PC-3 (cell line): ENCODE measurements around the gene ACOT11. TPM values are rescaled to one million over a fixed set of nuclear protein-coding genes. Genes with fewer than 3 reads are reported as not detected.
A peak's percentile ranks its signal among the peaks of the same experiment; 100 is the strongest.

Source experiments
- ATAC-seq: fragments of 200-7000 bp; cut with Tn5 transposase; 2 replicates; pipeline ENCODE4 v1.9.1; 2020; ENCODE audit warnings: mild to moderate bottlenecking, moderate library complexity
- BruUV-seq: library from RNA; stranded (reverse); fragments of 400-500 nt; replicated peaks from 2 replicates; lab custom pipeline; 2021; lab: Mats Ljungman, UMichigan
- CTCF ChIA-PET: fragments of 300-600 bp; sonication (Branson Sonifier 250); formaldehyde crosslinking; loops from one replicate; lab custom pipeline; 2022; ENCODE audit warnings: antibody characterized with exemption; lab: Charles Lee
- POLR2A ChIA-PET: fragments of 300-600 bp; sonication (Branson Sonifier 250); formaldehyde crosslinking; loops from one replicate; lab custom pipeline; 2022; ENCODE audit warnings: antibody characterized with exemption; ENCODE audit not compliant: unreplicated experiment; lab: Charles Lee
- DNase-seq: peaks from one replicate; pipeline ENCODE4 v3.0.0-alpha.2; 2015
- H2AFZ ChIP-seq: fragments of 300-600 bp; sonication (generic); 2 replicates; pipeline ENCODE4 v1.6.0; 2016; ENCODE audit warnings: antibody characterized with exemption, low read length
- H3F3A ChIP-seq: fragments of 300-600 bp; sonication (generic); one replicate; pipeline ENCODE4 v1.6.0; 2017; ENCODE audit warnings: antibody characterized with exemption, low read length, control low read depth, mild to moderate bottlenecking; ENCODE audit not compliant: unreplicated experiment
- H3K27ac ChIP-seq: fragments of 300-600 bp; sonication (generic); 2 replicates; pipeline ENCODE4 v1.5.1; 2016; ENCODE audit warnings: mild to moderate bottlenecking, low read length
- H3K27me3 ChIP-seq: fragments of 300-600 bp; sonication (generic); 2 replicates; pipeline ENCODE4 v1.6.1; 2016; ENCODE audit warnings: low read length, mixed read lengths
- H3K36me3 ChIP-seq: fragments of 300-600 bp; sonication (generic); 2 replicates; pipeline ENCODE4 v1.6.1; 2016; ENCODE audit warnings: low read depth, mixed run types, low read length, mixed read lengths
- H3K4me1 ChIP-seq: fragments of 300-600 bp; sonication (generic); 2 replicates; pipeline ENCODE4 v1.5.1; 2016; ENCODE audit warnings: low read length; ENCODE audit not compliant: insufficient read depth
- H3K4me2 ChIP-seq: fragments of 300-600 bp; sonication (generic); 2 replicates; pipeline ENCODE4 v1.6.0; 2016; ENCODE audit warnings: low read length
- H3K4me3 ChIP-seq: fragments of 300-600 bp; sonication (generic); 2 replicates; pipeline ENCODE4 v1.5.1; 2016; ENCODE audit warnings: mild to moderate bottlenecking, low read length, mixed read lengths
- H3K79me2 ChIP-seq: fragments of 300-600 bp; sonication (generic); 2 replicates; pipeline ENCODE4 v1.6.1; 2017; ENCODE audit warnings: low read length, mixed read lengths
- H3K9ac ChIP-seq: fragments of 300-600 bp; sonication (generic); 2 replicates; pipeline ENCODE4 v1.6.0; 2016; ENCODE audit warnings: mild to moderate bottlenecking, low read length
- H3K9me2 ChIP-seq: fragments of 300-600 bp; sonication (generic); replicated peaks from 2 replicates; pipeline ENCODE4 v1.6.1; 2016; ENCODE audit warnings: mixed run types, low read length, mixed read lengths
- H3K9me3 ChIP-seq: fragments of 300-600 bp; sonication (generic); 2 replicates; pipeline ENCODE4 v1.6.1; 2016; ENCODE audit warnings: low read length, mixed read lengths
- H4K20me1 ChIP-seq: fragments of 300-600 bp; sonication (generic); 2 replicates; pipeline ENCODE4 v1.6.1; 2016; ENCODE audit warnings: low read length, mixed read lengths
- EZH2 ChIP-seq: fragments of 300-600 bp; sonication (generic); IDR thresholded peaks from one replicate; pipeline ENCODE4 v1.6.1; 2017; ENCODE audit warnings: antibody characterized with exemption, mild to moderate bottlenecking, low read length; ENCODE audit not compliant: unreplicated experiment
- EZH2phosphoT487 ChIP-seq: fragments of 300-600 bp; sonication (generic); IDR thresholded peaks from 2 replicates; pipeline ENCODE4 v1.6.1; 2018; ENCODE audit warnings: mild to moderate bottlenecking, antibody characterized with exemption, low read length, borderline replicate concordance
- intact Hi-C: fragments of 100-400 bp; cut with micrococcal nuclease; formaldehyde crosslinking; loops from 2 replicates; pipeline ENCODE4 v1.9.0; 2023
- total RNA-seq: library from RNA; depleted of rRNA; stranded (reverse); fragments of >200 nt; gene quantifications from 2 replicates; pipeline ENCODE4 v1.2.3, GENCODE V29; 2014
- TF ChIP-seq, protein P1 (sequence below): fragments of 300-600 bp; sonication (generic); conservative IDR thresholded peaks from 2 replicates; pipeline ENCODE4 v1.5.1; 2017; ENCODE audit warnings: antibody characterized with exemption, low read depth, mild to moderate bottlenecking, low read length

The ACOT11 gene
- total RNA-seq, 1 experiment from 2014 or later, result 5.0 TPM

GRCh38 chr1:54565113-54565501 is 17.1 kb downstream of the ACOT11 start:
- H3F3A ChIP-seq, result no peaks in the 10 kb centered on the region
- ATAC-seq, result no peak
- H3K9me2 ChIP-seq, result no peaks in the 10 kb centered on the region
- no peaks in the 10 kb centered on the region for H3K36me3 ChIP-seq
- peak overlapping the region; percentile 47; the same call in 1 of the 2 replicates for H3K27ac ChIP-seq
- peak overlapping the region; percentile 46; the same call in 1 of the 2 replicates for H3K4me3 ChIP-seq
- no peaks in the 10 kb centered on the region for H3K79me2 ChIP-seq
- no peaks in the 10 kb centered on the region for H3K27me3 ChIP-seq
- H2AFZ ChIP-seq, result no peak overlapping the region
- no TSS peak for BruUV-seq
- TF ChIP-seq EZH2 (no peak), EZH2phosphoT487 (no peak)
- TF ChIP-seq, protein P1, sequence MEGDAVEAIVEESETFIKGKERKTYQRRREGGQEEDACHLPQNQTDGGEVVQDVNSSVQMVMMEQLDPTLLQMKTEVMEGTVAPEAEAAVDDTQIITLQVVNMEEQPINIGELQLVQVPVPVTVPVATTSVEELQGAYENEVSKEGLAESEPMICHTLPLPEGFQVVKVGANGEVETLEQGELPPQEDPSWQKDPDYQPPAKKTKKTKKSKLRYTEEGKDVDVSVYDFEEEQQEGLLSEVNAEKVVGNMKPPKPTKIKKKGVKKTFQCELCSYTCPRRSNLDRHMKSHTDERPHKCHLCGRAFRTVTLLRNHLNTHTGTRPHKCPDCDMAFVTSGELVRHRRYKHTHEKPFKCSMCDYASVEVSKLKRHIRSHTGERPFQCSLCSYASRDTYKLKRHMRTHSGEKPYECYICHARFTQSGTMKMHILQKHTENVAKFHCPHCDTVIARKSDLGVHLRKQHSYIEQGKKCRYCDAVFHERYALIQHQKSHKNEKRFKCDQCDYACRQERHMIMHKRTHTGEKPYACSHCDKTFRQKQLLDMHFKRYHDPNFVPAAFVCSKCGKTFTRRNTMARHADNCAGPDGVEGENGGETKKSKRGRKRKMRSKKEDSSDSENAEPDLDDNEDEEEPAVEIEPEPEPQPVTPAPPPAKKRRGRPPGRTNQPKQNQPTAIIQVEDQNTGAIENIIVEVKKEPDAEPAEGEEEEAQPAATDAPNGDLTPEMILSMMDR, result no peak
- ChIA-PET CTCF (no interaction called here), POLR2A (no interaction called here)
- H3K9me3 ChIP-seq, result no peaks in the 10 kb centered on the region
- intact Hi-C loops, result no loop called here
- H3K4me2 ChIP-seq, result peak overlapping the region; percentile 65
- H4K20me1 ChIP-seq, result no peaks in the 10 kb centered on the region
- DNase-seq, result no peak
- H3K9ac ChIP-seq, result no peak overlapping the region
- H3K4me1 ChIP-seq, result peaks cover 39% of the 10 kb centered on the region

GRCh38 chr1:54566438-54567141 is 18.6 kb downstream of the ACOT11 start:
- peak overlapping the region; percentile 37; the same call in 1 of the 2 replicates for H3K27ac ChIP-seq
- BruUV-seq, result no TSS peak
- ChIA-PET CTCF (no interaction called here), POLR2A (no interaction called here)
- H2AFZ ChIP-seq, result no peak overlapping the region
- ATAC-seq (0 out of 2 replicates have a peak, but pooled peaks have one; percentile 26), DNase-seq (peak; percentile 71)
- no peaks in the 10 kb centered on the region for H3K36me3 ChIP-seq
- intact Hi-C loops, result no loop called here
- TF ChIP-seq EZH2 (no peak), EZH2phosphoT487 (no peak)
- TF ChIP-seq, protein P1, result no peak
- no peaks in the 10 kb centered on the region for H3K79me2 ChIP-seq
- peak overlapping the region; percentile 57; the same call in 1 of the 2 replicates for H3K4me2 ChIP-seq
- no peak overlapping the region for H3K4me3 ChIP-seq
- H3K27me3 ChIP-seq, result no peaks in the 10 kb centered on the region
- no peak overlapping the region for H3K9ac ChIP-seq
- no peaks in the 10 kb centered on the region for H3K9me2 ChIP-seq
- no peaks in the 10 kb centered on the region for H3F3A ChIP-seq
- no peaks in the 10 kb centered on the region for H4K20me1 ChIP-seq
- peaks cover 39% of the 10 kb centered on the region for H3K4me1 ChIP-seq
- no peaks in the 10 kb centered on the region for H3K9me3 ChIP-seq

DNA sequence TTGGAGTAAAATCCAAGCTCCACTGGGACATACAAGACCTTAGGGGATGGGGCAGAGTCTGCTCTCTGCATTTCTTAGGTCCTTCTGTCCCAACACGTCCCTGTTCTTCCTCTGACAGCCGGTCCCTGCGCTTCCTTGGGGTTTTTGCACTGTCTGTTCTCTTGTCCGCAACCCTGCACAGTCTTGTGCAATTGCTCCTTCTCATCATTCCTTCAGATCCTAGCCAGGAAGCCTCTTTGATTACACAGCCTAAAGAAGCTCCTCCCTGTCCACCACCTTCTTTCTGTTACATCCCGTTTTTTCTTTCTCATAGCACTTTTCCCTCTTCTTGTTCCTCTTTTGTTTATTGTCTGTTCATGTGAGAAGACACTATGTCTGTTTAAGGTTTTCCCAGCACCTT is 19.9 kb downstream of the ACOT11 start:
- H4K20me1 ChIP-seq, result no peaks in the 10 kb centered on the region
- peaks cover 39% of the 10 kb centered on the region for H3K4me1 ChIP-seq
- ATAC-seq, result no peak
- H3K79me2 ChIP-seq, result no peaks in the 10 kb centered on the region
- no peaks in the 10 kb centered on the region for H3K9me2 ChIP-seq
- no peaks in the 10 kb centered on the region for H3K27me3 ChIP-seq
- no peak overlapping the region for H3K27ac ChIP-seq
- no peaks in the 10 kb centered on the region for H3K36me3 ChIP-seq
- H3K4me3 ChIP-seq, result no peak overlapping the region
- H3F3A ChIP-seq, result no peaks in the 10 kb centered on the region
- H2AFZ ChIP-seq, result no peak overlapping the region
- CTCF ChIA-PET, result interaction anchor here (0.6 kb wide), 1 partner anchor 81 kb away, joined by 3 read pairs; no protein-coding TSS in a partner anchor
- no peak overlapping the region for H3K4me2 ChIP-seq
- TF ChIP-seq EZH2, result no peak
- TF ChIP-seq, protein P1, result no peak
- no peak for TF ChIP-seq EZH2phosphoT487
- no peak for DNase-seq
- H3K9me3 ChIP-seq, result no peaks in the 10 kb centered on the region
- BruUV-seq, result no TSS peak
- POLR2A ChIA-PET, result no interaction called here
- intact Hi-C loops, result no loop called here
- no peak overlapping the region for H3K9ac ChIP-seq
